Osteocyte (in vitro differentiated cells): ENCODE results near the gene PARD3B. TPM values are rescaled to one million over a fixed set of nuclear protein-coding genes. Genes with fewer than 3 reads are reported as not detected.

Experiments
- DNase-seq: peaks from one replicate; pipeline ENCODE4 v3.0.0; 2021; ENCODE audit warnings: mixed read lengths; ENCODE audit not compliant: unreplicated experiment; ENCODE audit errors: extremely low spot score
- H3K27ac Mint-ChIP-seq: one replicate; pipeline ENCODE4 v1.8.0; 2021; ENCODE audit warnings: mild to moderate bottlenecking, mixed read lengths; ENCODE audit not compliant: unreplicated experiment
- H3K27me3 Mint-ChIP-seq: one replicate; pipeline ENCODE4 v1.8.0; 2021; ENCODE audit warnings: mixed read lengths; ENCODE audit not compliant: unreplicated experiment
- H3K36me3 Mint-ChIP-seq: one replicate; pipeline ENCODE4 v1.8.0; 2021; ENCODE audit warnings: mixed read lengths; ENCODE audit not compliant: unreplicated experiment
- H3K4me1 Mint-ChIP-seq: one replicate; pipeline ENCODE4 v1.8.0; 2021; ENCODE audit warnings: mixed read lengths; ENCODE audit not compliant: unreplicated experiment
- H3K4me3 Mint-ChIP-seq: one replicate; pipeline ENCODE4 v1.8.0; 2021; ENCODE audit warnings: mild to moderate bottlenecking, moderate library complexity, mixed read lengths; ENCODE audit not compliant: unreplicated experiment
- H3K9me3 Mint-ChIP-seq: one replicate; pipeline ENCODE4 v1.8.0; 2021; ENCODE audit warnings: mixed read lengths; ENCODE audit not compliant: unreplicated experiment
- total RNA-seq: library from RNA; stranded (reverse); gene quantifications from 2 replicates; pipeline ENCODE4 v1.2.1, GENCODE V29; 2021
- TF ChIP-seq, protein P1 (sequence below): fragments of 200-600 bp; sonication (generic); IDR thresholded peaks from 2 replicates; pipeline ENCODE4 v1.5.0; 2021; ENCODE audit warnings: antibody characterized with exemption, mild to moderate bottlenecking, moderate library complexity

Gene PARD3B
- total RNA-seq, 1 donor from 2014 or later: 26.7 TPM

DNA sequence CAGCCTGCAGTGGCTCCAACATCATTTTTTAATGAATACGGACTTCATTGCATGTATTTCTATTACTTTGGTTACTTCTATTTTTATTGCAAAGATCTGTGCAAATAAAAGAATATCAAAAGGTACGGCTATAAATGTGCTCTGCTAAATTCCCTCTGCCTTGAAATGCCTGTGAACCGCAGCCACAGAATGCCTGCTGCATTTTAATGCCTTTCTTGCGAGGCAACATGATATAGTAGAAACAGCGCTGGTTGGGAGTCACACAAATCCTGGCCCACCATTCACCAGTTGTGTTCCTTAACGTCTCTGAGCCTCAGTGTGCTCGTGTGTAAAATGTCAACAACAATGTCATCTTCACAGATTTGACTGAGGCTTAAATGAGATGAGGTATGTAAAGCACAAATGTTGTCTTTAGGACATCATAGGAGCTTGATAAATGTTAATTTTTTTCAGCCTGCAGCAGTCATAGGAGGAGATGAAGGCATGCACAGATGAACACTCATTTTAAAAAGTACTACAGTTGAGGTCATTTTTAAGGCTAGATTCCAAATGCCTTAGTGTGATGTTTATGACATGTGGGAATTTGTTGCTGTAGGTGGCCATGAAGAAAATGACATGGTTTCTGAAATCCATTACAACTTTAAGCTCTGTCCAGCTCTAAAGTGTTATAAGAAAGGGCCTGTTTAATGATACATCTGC lies 949.4 kb downstream of the PARD3B start:
- Mint-ChIP-seq H3K4me3 (no peak overlapping the region), H3K36me3 (no peaks in the 10 kb centered on the region), H3K4me1 (peaks cover 23% of the 10 kb centered on the region), H3K9me3 (peaks cover 3% of the 10 kb centered on the region), H3K27ac (no peak overlapping the region), H3K27me3 (no peaks in the 10 kb centered on the region)
- TF ChIP-seq, protein P1, sequence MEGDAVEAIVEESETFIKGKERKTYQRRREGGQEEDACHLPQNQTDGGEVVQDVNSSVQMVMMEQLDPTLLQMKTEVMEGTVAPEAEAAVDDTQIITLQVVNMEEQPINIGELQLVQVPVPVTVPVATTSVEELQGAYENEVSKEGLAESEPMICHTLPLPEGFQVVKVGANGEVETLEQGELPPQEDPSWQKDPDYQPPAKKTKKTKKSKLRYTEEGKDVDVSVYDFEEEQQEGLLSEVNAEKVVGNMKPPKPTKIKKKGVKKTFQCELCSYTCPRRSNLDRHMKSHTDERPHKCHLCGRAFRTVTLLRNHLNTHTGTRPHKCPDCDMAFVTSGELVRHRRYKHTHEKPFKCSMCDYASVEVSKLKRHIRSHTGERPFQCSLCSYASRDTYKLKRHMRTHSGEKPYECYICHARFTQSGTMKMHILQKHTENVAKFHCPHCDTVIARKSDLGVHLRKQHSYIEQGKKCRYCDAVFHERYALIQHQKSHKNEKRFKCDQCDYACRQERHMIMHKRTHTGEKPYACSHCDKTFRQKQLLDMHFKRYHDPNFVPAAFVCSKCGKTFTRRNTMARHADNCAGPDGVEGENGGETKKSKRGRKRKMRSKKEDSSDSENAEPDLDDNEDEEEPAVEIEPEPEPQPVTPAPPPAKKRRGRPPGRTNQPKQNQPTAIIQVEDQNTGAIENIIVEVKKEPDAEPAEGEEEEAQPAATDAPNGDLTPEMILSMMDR: no peak
- no peak for DNase-seq

DNA sequence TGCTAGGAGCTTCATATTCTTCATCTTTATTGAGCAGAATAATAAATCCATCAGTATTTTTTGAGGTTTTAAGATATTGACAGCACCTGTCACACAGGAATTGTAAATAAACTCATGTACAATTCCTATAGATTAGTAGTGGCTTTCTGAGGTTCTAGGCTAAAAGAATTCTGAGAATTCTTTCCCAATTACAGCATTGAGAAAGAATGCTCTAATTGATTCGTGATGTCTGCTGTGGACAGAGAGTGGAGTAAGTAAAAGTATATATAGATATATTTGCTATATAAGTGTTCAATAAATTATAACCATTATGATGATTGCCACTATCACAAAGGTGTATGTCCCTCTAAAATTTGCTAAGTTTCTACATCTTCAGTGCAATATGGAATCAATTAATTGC lies 950.5 kb downstream of the PARD3B start:
- Mint-ChIP-seq H3K36me3 (peaks cover 4% of the 10 kb centered on the region), H3K4me1 (peaks cover 23% of the 10 kb centered on the region), H3K27me3 (no peaks in the 10 kb centered on the region), H3K4me3 (no peak overlapping the region), H3K9me3 (peaks cover 3% of the 10 kb centered on the region), H3K27ac (no peak overlapping the region)
- TF ChIP-seq, protein P1: no peak
- DNase-seq: no peak

DNA sequence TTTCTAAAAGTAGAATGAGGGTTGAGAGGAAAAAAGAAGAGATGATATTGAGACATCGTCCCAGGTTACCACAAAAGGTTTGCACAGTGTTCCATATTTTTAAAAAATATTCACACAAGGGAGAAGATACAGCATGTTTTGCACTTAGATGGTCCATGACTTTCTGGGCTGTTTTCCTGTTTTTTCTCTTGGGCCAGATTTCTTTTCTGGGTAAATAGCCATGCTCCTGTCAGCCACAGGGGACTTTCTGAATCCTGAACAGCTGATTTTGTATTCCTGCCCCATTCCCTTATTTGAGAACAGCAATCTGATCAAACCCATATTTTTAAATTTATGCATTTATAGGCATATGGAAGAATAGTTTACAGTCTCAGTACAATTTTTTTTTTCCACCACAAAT lies 951.1 kb downstream of the PARD3B start:
- no peak for DNase-seq
- no peak overlapping the region for H3K4me3 Mint-ChIP-seq
- no peak overlapping the region for H3K27ac Mint-ChIP-seq
- peaks cover 23% of the 10 kb centered on the region for H3K4me1 Mint-ChIP-seq
- peaks cover 4% of the 10 kb centered on the region for H3K36me3 Mint-ChIP-seq
- peaks cover 3% of the 10 kb centered on the region for H3K9me3 Mint-ChIP-seq
- H3K27me3 Mint-ChIP-seq: no peaks in the 10 kb centered on the region
- TF ChIP-seq, protein P1: no peak

DNA sequence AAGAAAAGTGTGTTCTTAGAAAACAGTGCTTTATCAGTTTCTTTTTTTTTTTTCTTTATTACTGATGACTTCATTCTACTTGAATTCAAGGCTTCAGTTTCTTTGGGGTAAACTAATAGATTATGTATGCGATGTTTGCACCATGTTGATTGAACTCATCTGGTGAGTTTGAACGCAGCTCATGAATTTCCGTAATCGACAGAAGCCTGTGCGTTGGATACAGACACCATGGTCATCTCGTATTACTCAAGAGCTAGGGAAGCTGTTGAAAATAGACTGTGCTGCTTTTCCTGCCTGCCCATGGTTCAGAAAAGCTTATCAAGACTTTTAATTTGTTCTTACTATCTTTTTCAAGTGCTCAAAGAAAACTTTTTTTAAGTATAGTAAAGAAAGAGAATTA lies 951.5 kb downstream of the PARD3B start:
- no peaks in the 10 kb centered on the region for H3K27me3 Mint-ChIP-seq
- H3K36me3 Mint-ChIP-seq: peaks cover 4% of the 10 kb centered on the region
- no peak overlapping the region for H3K4me3 Mint-ChIP-seq
- DNase-seq: no peak
- H3K4me1 Mint-ChIP-seq: peaks cover 23% of the 10 kb centered on the region
- TF ChIP-seq, protein P1: no peak
- no peak overlapping the region for H3K27ac Mint-ChIP-seq
- H3K9me3 Mint-ChIP-seq: no peaks in the 10 kb centered on the region

DNA sequence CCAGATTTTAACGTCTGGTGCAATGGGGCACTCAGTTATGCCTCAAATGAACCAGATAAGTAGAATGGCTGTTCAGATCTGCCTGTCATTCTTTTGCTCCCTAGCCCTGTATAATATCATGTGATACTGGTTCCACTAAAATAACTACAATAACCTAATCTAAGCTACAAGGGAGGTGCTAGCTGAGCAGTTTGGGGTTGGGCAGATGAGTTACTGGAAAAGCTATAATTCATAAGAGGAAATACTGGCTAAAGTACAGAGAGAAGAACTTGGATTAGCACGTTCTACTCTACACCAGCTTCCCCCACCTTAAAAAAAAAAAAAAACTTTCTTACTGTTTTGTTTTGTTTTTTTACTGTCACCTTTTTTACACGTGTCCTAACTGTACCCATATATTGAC lies 953.7 kb downstream of the PARD3B start:
- Mint-ChIP-seq H3K36me3 (peaks cover 14% of the 10 kb centered on the region), H3K4me1 (peaks cover 23% of the 10 kb centered on the region), H3K27ac (no peak overlapping the region), H3K9me3 (no peaks in the 10 kb centered on the region), H3K4me3 (no peak overlapping the region), H3K27me3 (no peaks in the 10 kb centered on the region)
- DNase-seq: no peak
- TF ChIP-seq, protein P1: no peak
